Measurements from ENCODE around the gene RAB31. TPM values are rescaled to one million over a fixed set of nuclear protein-coding genes. Genes with fewer than 3 reads are reported as not detected.

Gene RAB31
- total RNA-seq, 2 donors from 2014 or later, result 4.7 to 16.0 TPM

DNA sequence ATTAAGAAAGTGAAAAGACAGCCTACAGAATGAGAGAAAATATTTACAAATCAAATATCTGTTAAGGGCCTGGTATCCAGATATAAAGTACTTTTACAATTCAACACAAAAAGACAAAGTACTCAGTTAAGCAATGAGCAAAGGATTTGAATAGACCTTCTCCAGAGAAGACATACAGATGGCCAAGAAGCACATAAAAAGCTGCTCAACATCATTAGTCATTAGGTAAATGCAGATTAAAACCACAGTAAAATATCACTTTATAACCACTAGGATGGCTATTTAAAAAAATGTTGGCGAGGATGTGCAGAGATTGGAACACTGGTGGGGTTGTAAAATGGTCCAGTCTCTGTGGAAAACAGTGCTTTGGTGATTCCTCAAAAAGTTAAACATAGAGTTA is 38.9 kb downstream of the RAB31 start:
- Histone ChIP-seq H3K27me3 (no peaks in the 10 kb centered on the region), H3K4me3 (no peak overlapping the region), H3K9ac (ENCODE audit: low read depth in 2 of 2, low read length in 2 of 2) (no peak overlapping the region), H3K27ac (no peak overlapping the region), H3K36me3 (no peaks in the 10 kb centered on the region), H3K9me3 (no peaks in the 10 kb centered on the region), H3K4me1 (no peaks in the 10 kb centered on the region)
- TF ChIP-seq, protein P1, sequence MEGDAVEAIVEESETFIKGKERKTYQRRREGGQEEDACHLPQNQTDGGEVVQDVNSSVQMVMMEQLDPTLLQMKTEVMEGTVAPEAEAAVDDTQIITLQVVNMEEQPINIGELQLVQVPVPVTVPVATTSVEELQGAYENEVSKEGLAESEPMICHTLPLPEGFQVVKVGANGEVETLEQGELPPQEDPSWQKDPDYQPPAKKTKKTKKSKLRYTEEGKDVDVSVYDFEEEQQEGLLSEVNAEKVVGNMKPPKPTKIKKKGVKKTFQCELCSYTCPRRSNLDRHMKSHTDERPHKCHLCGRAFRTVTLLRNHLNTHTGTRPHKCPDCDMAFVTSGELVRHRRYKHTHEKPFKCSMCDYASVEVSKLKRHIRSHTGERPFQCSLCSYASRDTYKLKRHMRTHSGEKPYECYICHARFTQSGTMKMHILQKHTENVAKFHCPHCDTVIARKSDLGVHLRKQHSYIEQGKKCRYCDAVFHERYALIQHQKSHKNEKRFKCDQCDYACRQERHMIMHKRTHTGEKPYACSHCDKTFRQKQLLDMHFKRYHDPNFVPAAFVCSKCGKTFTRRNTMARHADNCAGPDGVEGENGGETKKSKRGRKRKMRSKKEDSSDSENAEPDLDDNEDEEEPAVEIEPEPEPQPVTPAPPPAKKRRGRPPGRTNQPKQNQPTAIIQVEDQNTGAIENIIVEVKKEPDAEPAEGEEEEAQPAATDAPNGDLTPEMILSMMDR (IDR thresholded peaks at IDR 0.05), result no peak
- DNase-seq, result no peak
- intact Hi-C loops (cut with DNase I), result no loop called here

DNA sequence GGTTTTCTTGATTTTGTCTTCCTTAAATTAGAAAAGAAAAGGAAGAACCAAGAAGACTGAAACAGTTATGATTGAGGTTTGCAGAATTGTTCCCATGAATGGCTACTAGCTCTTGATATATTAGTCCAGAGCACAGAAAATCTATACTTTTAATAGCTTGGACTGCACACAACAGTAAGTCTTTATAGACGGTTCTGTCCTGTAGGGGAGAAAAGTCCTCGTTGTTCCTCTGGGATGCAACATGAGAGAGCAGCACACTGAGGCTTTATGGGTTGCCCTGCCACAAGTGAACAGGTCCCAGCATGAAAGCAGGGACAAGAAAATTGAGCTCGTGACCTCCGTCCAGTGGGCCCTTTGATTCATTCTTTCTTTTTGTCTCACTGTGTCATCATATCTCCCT is 41.5 kb downstream of the RAB31 start:
- Histone ChIP-seq H3K27me3 (no peaks in the 10 kb centered on the region), H3K9ac (ENCODE audit: low read depth in 2 of 2, low read length in 2 of 2) (no peak overlapping the region), H3K4me3 (no peak overlapping the region), H3K4me1 (no peaks in the 10 kb centered on the region), H3K36me3 (no peaks in the 10 kb centered on the region), H3K9me3 (no peaks in the 10 kb centered on the region), H3K27ac (no peak overlapping the region)
- no peak for DNase-seq
- TF ChIP-seq, protein P1 (IDR thresholded peaks at IDR 0.05), result no peak
- intact Hi-C loops (cut with DNase I), result no loop called here

- intact Hi-C loops (cut with DNase I), result no loop called here
- Histone ChIP-seq H3K9me3 (no peaks in the 10 kb centered on the region), H3K9ac (ENCODE audit: low read depth in 2 of 2, low read length in 2 of 2) (no peak overlapping the region), H3K36me3 (no peaks in the 10 kb centered on the region), H3K4me3 (no peak overlapping the region), H3K4me1 (no peaks in the 10 kb centered on the region), H3K27ac (no peak overlapping the region), H3K27me3 (no peaks in the 10 kb centered on the region)
- DNase-seq, result no peak
- TF ChIP-seq, protein P1 (IDR thresholded peaks at IDR 0.05), result no peak
These were observed 42.0 kb downstream of the RAB31 start for GRCh38 chr18:9750112-9750511.

DNA sequence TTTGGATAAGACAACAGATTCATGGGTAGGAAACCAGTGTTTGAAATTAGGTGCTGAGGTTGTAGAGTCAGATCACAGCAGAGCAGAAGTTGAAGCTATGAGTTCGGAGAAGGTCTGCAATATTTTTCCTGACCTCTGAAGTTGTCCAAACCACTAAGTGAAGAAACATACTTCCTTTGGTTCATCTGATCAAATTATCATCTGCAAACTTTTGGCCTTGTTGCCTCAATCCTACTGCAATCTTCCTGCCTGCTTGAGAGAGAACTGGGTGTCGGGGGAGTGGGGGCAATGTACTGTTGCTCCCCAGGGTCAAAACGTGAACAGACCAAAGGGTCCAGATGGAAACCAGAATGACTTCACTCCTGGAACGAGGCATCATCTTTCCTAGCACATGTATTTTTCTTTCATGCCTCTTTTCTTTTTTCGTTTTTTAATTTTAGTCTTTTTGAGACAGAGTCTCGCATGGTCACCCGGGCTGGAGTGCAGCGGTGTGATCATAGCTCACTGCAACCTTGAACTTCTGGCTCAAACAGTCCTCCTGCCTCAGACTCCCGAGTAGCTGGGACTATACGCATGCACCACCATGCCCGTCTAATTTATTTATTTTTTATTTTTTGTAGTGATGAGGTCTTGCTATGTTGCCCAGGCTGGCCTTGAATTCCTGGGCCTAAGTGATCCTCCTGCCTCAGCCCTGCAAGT is 42.7 kb downstream of the RAB31 start:
- H3K9ac ChIP-seq (ENCODE audit: low read depth in 2 of 2, low read length in 2 of 2), result no peak overlapping the region
- DNase-seq, result no peak
- no peaks in the 10 kb centered on the region for H3K36me3 ChIP-seq
- no peaks in the 10 kb centered on the region for H3K27me3 ChIP-seq
- intact Hi-C loops (cut with DNase I), result no loop called here
- H3K9me3 ChIP-seq, result no peaks in the 10 kb centered on the region
- H3K4me3 ChIP-seq, result no peak overlapping the region
- TF ChIP-seq, protein P1 (IDR thresholded peaks at IDR 0.05), result no peak
- no peaks in the 10 kb centered on the region for H3K4me1 ChIP-seq
- H3K27ac ChIP-seq, result no peak overlapping the region

DNA sequence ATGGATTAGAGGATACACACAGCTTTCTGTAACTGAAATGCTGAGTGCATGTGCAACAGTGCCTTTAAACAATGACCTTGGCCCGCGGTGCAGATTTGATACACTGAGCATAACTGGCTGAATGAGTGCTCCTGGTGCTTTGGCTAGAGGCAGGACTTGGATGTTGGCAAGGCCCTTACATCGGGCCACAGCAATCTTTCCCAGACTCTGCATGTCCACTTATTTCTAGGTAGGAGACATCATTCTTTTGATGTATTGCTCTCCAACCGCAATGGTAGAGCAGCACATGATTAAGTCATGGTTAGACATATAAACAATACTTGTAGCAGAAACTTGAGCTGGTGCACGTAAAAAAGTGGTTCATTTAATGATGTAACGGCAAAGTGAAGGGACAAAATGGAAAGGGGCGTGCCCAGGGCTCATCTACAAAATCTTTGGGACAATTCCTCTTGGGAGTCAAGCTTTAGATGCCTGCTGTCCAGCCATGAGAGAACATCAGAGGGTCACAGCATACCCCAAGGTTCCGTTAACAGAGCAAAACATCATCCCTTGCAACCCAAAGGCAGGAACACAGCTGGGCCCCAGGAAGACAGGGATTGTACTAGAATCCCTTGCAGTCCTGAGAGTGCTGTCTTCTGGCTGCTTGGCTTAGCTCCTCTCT is 43.4 kb downstream of the RAB31 start:
- DNase-seq, result no peak
- H3K9ac ChIP-seq (ENCODE audit: low read depth in 2 of 2, low read length in 2 of 2), result no peak overlapping the region
- no peaks in the 10 kb centered on the region for H3K9me3 ChIP-seq
- H3K27ac ChIP-seq, result no peak overlapping the region
- H3K27me3 ChIP-seq, result no peaks in the 10 kb centered on the region
- no peaks in the 10 kb centered on the region for H3K36me3 ChIP-seq
- TF ChIP-seq, protein P1 (IDR thresholded peaks at IDR 0.05), result no peak
- no peaks in the 10 kb centered on the region for H3K4me1 ChIP-seq
- intact Hi-C loops (cut with DNase I), result no loop called here
- no peak overlapping the region for H3K4me3 ChIP-seq

Measured in colonic mucosa (tissue), 4 donors.